Activated B cell treated with CpG ODN at 0.5 μM for 24 hours (primary cell): ENCODE measurements around the gene SLC37A1. TPM values are rescaled to one million over a fixed set of nuclear protein-coding genes. Genes with fewer than 3 reads are reported as not detected.

Experiments used
- ATAC-seq: fragments of 200-7000 bp; cut with Tn5 transposase; one replicate; pipeline ENCODE4 v1.10.0; 2021; ENCODE audit warnings: low read depth, mild to moderate bottlenecking, moderate library complexity
- CTCF ChIA-PET: fragments of 350-600 bp; sonication (Branson Sonifier 250); formaldehyde crosslinking; loops from one replicate; lab custom pipeline; 2021; ENCODE audit warnings: antibody characterized with exemption; lab: Charles Lee
- POLR2A ChIA-PET: fragments of 350-600 bp; sonication (Branson Sonifier 250); formaldehyde crosslinking; loops from one replicate; lab custom pipeline; 2021; ENCODE audit warnings: antibody characterized with exemption; lab: Charles Lee
- DNase-seq: peaks from one replicate; pipeline ENCODE4 v3.0.0; 2022
- H3K27ac Mint-ChIP-seq: one replicate; pipeline ENCODE4 v1.8.0; 2020; ENCODE audit warnings: mixed read lengths
- H3K27me3 Mint-ChIP-seq: one replicate; pipeline ENCODE4 v1.8.0; 2021; ENCODE audit warnings: mixed read lengths
- H3K36me3 Mint-ChIP-seq: one replicate; pipeline ENCODE4 v1.8.0; 2021; ENCODE audit warnings: low read depth, mixed read lengths
- H3K4me1 Mint-ChIP-seq: one replicate; pipeline ENCODE4 v1.8.0; 2021; ENCODE audit warnings: mixed read lengths
- H3K4me3 Mint-ChIP-seq: one replicate; pipeline ENCODE4 v1.8.0; 2020; ENCODE audit warnings: mild to moderate bottlenecking, mixed read lengths
- H3K9me3 Mint-ChIP-seq: one replicate; pipeline ENCODE4 v1.8.0; 2020; ENCODE audit warnings: mixed read lengths
- CTCF ChIP-seq: fragments of 200-600 bp; IDR thresholded peaks from one replicate; pipeline ENCODE4 v1.8.0; 2022; ENCODE audit warnings: antibody characterized with exemption, mild to moderate bottlenecking
- intact Hi-C: fragments of 100-400 bp; cut with micrococcal nuclease; formaldehyde crosslinking; loops from one replicate; pipeline ENCODE4 v1.15.1; 2024
- total RNA-seq: library from RNA; stranded (reverse); gene quantifications from 2 replicates; pipeline ENCODE4 v1.2.3, GENCODE V29; 2022

SLC37A1 gene
- total RNA-seq, 1 donor from 2014 or later, result 47.9 TPM

- ChIA-PET POLR2A (no interaction called here), CTCF (no interaction called here)
- Mint-ChIP-seq H3K4me3 (no peak overlapping the region), H3K36me3 (peaks cover 91% of the 10 kb centered on the region), H3K27ac (no peak overlapping the region), H3K9me3 (no peaks in the 10 kb centered on the region), H3K4me1 (peaks cover 10% of the 10 kb centered on the region), H3K27me3 (no peaks in the 10 kb centered on the region)
- ATAC-seq (no peak), DNase-seq (no peak)
- intact Hi-C loops, result no loop called here
- TF ChIP-seq CTCF, result no peak
Measured at GRCh38 chr21:42542196-42542595, 28.5 kb downstream of the SLC37A1 start.

- Mint-ChIP-seq H3K36me3 (peaks cover 90% of the 10 kb centered on the region), H3K27ac (no peak overlapping the region)
Measured at GRCh38 chr21:42542596-42542995, 28.9 kb downstream of the SLC37A1 start.

GRCh38 chr21:42543106-42543847, 29.6 kb downstream of the SLC37A1 start:
- no peak for TF ChIP-seq CTCF
- Mint-ChIP-seq H3K27me3 (no peaks in the 10 kb centered on the region), H3K27ac (no peak overlapping the region), H3K9me3 (no peaks in the 10 kb centered on the region), H3K4me1 (peaks cover 3% of the 10 kb centered on the region), H3K4me3 (no peak overlapping the region), H3K36me3 (peaks cover 90% of the 10 kb centered on the region)
- ChIA-PET CTCF (interaction anchor here (1.0 kb wide), 1 partner anchor 76 kb away, joined by 3 read pairs; no protein-coding TSS in a partner anchor), POLR2A (interaction anchor here (0.6 kb wide), 1 partner anchor 330 kb away, joined by 4 read pairs; no protein-coding TSS in a partner anchor)
- no peak for DNase-seq
- no peak for ATAC-seq
- intact Hi-C loops, result no loop called here

More at GRCh38 chr21:42542596-42542995, 28.9 kb downstream of the SLC37A1 start:
- DNase-seq (no peak), ATAC-seq (no peak)
- Mint-ChIP-seq H3K4me1 (peaks cover 6% of the 10 kb centered on the region), H3K27me3 (no peaks in the 10 kb centered on the region), H3K4me3 (no peak overlapping the region), H3K9me3 (no peaks in the 10 kb centered on the region)
- intact Hi-C loops, result no loop called here
- ChIA-PET POLR2A (no interaction called here), CTCF (interaction anchor here (1.0 kb wide), 1 partner anchor 75 kb away, joined by 3 read pairs; no protein-coding TSS in a partner anchor)
- no peak for TF ChIP-seq CTCF

- DNase-seq (no peak), ATAC-seq (no peak)
- no peak for TF ChIP-seq CTCF
- CTCF ChIA-PET, result no interaction called here
- Mint-ChIP-seq H3K4me3 (no peak overlapping the region), H3K4me1 (peaks cover 3% of the 10 kb centered on the region), H3K27me3 (no peaks in the 10 kb centered on the region), H3K36me3 (peaks cover 93% of the 10 kb centered on the region), H3K9me3 (no peaks in the 10 kb centered on the region), H3K27ac (no peak overlapping the region)
- POLR2A ChIA-PET, result interaction anchor here (1.5 kb wide), 1 partner anchor 16 kb away, joined by 5 read pairs; no protein-coding TSS in a partner anchor
- intact Hi-C loops, result no loop called here
Measured at GRCh38 chr21:42544544-42544943, 30.9 kb downstream of the SLC37A1 start.

GRCh38 chr21:42545317-42545716, 31.7 kb downstream of the SLC37A1 start:
- Mint-ChIP-seq H3K9me3 (no peaks in the 10 kb centered on the region), H3K27me3 (no peaks in the 10 kb centered on the region), H3K27ac (no peak overlapping the region), H3K4me3 (no peak overlapping the region), H3K4me1 (peaks cover 3% of the 10 kb centered on the region), H3K36me3 (peaks cover 93% of the 10 kb centered on the region)
- DNase-seq (no peak), ATAC-seq (no peak)
- no peak for TF ChIP-seq CTCF
- CTCF ChIA-PET, result no interaction called here
- intact Hi-C loops, result no loop called here
- POLR2A ChIA-PET, result interaction anchor here (1.5 kb wide), 1 partner anchor 17 kb away, joined by 5 read pairs; no protein-coding TSS in a partner anchor
